ENCODE results near the gene SNAPC3. TPM values are rescaled to one million over a fixed set of nuclear protein-coding genes. Genes with fewer than 3 reads are reported as not detected.

Gene SNAPC3
- polyA plus RNA-seq, 1 donor from 2014 or later: 96.6 TPM

- Histone ChIP-seq H3K79me2 (replicated peaks; ENCODE audit: insufficient read depth, low read length) (no peaks in the 10 kb centered on the region), H3K4me3 (ENCODE audit: low read length) (no peak overlapping the region), H3K27me3 (ENCODE audit: insufficient read depth, low read depth, low read length) (no peaks in the 10 kb centered on the region), H3K9me3 (ENCODE audit: low read length) (no peaks in the 10 kb centered on the region), H3F3A (ENCODE audit: insufficient read depth, low read length, poor library complexity, severe bottlenecking) (no peaks in the 10 kb centered on the region), H3K9ac (ENCODE audit: low read length) (no peak overlapping the region), H3K9me2 (ENCODE audit: insufficient read depth, low read length) (no peaks in the 10 kb centered on the region), H3K27ac (ENCODE audit: low read length) (no peak overlapping the region), H2AFZ (ENCODE audit: low read depth, low read length) (no peak overlapping the region), H3K36me3 (ENCODE audit: insufficient read depth, low read length) (no peaks in the 10 kb centered on the region), H4K20me1 (ENCODE audit: insufficient read depth) (no peaks in the 10 kb centered on the region), H3K4me2 (ENCODE audit: low read length) (no peak overlapping the region)
- TF ChIP-seq EP300 (conservative IDR thresholded peaks at IDR 0.05; ENCODE audit: poor library complexity, severe bottlenecking) (no peak), CTCF (IDR thresholded peaks at IDR 0.05; ENCODE audit: poor library complexity, severe bottlenecking) (no peak), EZH2 (IDR thresholded peaks at IDR 0.05; ENCODE audit: borderline replicate concordance, insufficient read depth, low read length, poor library complexity, severe bottlenecking) (no peak)
Measured at GRCh38 chr9:15390201-15390600, 32.5 kb upstream of the SNAPC3 start.

- H3K4me3 ChIP-seq (ENCODE audit: low read length): no peak overlapping the region
- H3K27ac ChIP-seq (ENCODE audit: low read length): no peak overlapping the region
- no peaks in the 10 kb centered on the region for H3F3A ChIP-seq (ENCODE audit: insufficient read depth, low read length, poor library complexity, severe bottlenecking)
- no peak overlapping the region for H3K9ac ChIP-seq (ENCODE audit: low read length)
- H3K27me3 ChIP-seq (ENCODE audit: insufficient read depth, low read depth, low read length): no peaks in the 10 kb centered on the region
- no peaks in the 10 kb centered on the region for H3K9me3 ChIP-seq (ENCODE audit: low read length)
- no peak overlapping the region for H3K4me2 ChIP-seq (ENCODE audit: low read length)
- H3K9me2 ChIP-seq (ENCODE audit: insufficient read depth, low read length): no peaks in the 10 kb centered on the region
- no peaks in the 10 kb centered on the region for H4K20me1 ChIP-seq (ENCODE audit: insufficient read depth)
- no peak for TF ChIP-seq REST (IDR thresholded peaks at IDR 0.05; ENCODE audit: borderline replicate concordance)
- TF ChIP-seq SMC3 (conservative IDR thresholded peaks at IDR 0.05; ENCODE audit: poor library complexity): no peak
- no peak for TF ChIP-seq MXI1 (conservative IDR thresholded peaks at IDR 0.05; ENCODE audit: poor library complexity, severe bottlenecking)
- TF ChIP-seq POLR2AphosphoS5 (IDR thresholded peaks at IDR 0.05): no peak
- no peak for TF ChIP-seq RAD21 (conservative IDR thresholded peaks at IDR 0.05)
- no peak for TF ChIP-seq TAF1 (IDR thresholded peaks at IDR 0.05; ENCODE audit: low read depth)
- TF ChIP-seq EP300 (conservative IDR thresholded peaks at IDR 0.05; ENCODE audit: poor library complexity, severe bottlenecking): no peak
- TF ChIP-seq EZH2 (IDR thresholded peaks at IDR 0.05; ENCODE audit: borderline replicate concordance, insufficient read depth, low read length, poor library complexity, severe bottlenecking): no peak
- TF ChIP-seq CTCF (IDR thresholded peaks at IDR 0.05; ENCODE audit: poor library complexity, severe bottlenecking): no peak
- H2AFZ ChIP-seq (ENCODE audit: low read depth, low read length): no peak overlapping the region
- no peaks in the 10 kb centered on the region for H3K79me2 ChIP-seq (replicated peaks; ENCODE audit: insufficient read depth, low read length)
- no peaks in the 10 kb centered on the region for H3K36me3 ChIP-seq (ENCODE audit: insufficient read depth, low read length)
Measured at GRCh38 chr9:15392363-15392762, 30.3 kb upstream of the SNAPC3 start.
